SKM-1 (cell line): ENCODE data around the gene CPNE2.
"Not testable (repeated sequence)": the region's sequence is repeated elsewhere in the genome, so short reads cannot be mapped to it uniquely, and the experiment has no call there.

ENCODE experiments used
- DNase-seq: peaks from one replicate; lab custom pipeline; 2025; ENCODE audit not compliant: unreplicated experiment; lab: John Stamatoyannopoulos, UW

CPNE2 gene

DNA sequence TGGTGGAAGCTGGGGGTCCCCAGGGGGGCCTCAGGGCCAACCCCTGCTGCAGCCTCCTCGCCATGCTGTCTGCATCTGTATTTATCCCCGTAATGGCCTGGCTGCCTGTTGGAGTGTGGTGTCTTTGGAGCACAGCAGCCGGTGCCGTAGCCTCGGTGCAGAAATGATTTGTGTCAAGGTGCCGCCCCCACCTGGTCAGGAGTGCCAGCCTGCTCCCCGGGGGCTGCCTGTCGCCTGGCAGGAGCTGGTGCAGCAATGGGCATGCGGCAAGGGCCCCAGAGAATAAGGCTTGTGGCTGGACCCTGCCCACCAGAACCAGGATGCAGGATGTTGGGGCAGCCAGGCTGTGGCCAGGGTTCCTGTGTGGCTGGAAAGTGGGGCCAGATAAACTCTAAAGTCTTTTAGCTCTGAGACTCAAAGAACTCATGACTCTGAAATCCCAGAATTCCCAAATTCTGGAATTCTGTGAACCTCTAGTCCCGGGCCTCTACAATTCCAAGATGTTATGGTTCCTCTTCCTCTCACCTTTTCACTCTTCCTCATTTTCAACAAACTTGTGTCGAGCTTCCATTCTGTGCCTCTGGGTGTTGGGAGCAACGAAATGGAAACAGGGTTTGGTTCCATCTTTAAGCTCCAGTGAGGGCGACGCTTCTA is 5.9 kb downstream of the CPNE2 start:
- no peak for DNase-seq

GRCh38 chr16:57099965-57100364 is 7.6 kb downstream of the CPNE2 start:
- DNase-seq = not testable (repeated sequence)

DNA sequence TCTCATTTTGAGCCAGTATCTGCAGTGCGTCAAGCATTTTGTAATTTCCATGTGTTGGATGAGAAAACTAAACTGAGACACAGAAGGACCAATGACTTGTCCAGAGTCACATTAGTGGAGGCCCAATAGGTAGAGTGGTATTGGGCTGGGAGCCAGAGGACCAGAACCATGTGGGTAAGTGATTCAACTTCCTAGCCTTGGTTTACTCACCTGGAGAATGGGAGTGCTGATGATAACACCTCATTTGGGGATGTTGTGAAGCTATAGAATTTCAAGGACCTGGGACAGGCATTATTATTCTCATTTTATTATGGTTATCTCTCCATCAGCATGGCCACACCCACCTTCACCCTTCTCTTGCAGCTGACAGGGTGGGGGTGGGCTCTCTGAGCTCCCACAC is 8.1 kb downstream of the CPNE2 start:
- no peak for DNase-seq

- no peak for DNase-seq
These were observed 10.8 kb downstream of the CPNE2 start for GRCh38 chr16:57102888-57103851.

DNA sequence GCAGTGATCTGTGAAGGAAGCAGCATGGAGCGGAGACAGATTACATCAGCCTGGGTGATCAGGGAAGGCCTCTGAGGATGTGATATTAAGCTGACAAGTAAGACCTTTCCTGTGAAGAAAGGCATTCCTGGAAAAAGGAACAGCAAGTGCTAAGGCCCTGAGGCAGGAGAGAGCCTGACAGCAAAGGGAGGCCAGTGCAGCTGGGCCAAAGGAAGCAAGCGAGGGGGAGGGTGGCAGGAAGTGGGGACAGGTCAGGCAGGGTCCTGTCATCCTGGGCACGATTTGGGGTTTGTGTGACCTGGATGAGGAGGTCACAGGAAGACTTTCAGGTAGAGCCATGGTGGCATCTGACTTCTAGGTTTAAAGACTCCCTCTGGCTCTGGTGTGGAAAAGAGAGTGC is 12.3 kb downstream of the CPNE2 start:
- no peak for DNase-seq

DNA sequence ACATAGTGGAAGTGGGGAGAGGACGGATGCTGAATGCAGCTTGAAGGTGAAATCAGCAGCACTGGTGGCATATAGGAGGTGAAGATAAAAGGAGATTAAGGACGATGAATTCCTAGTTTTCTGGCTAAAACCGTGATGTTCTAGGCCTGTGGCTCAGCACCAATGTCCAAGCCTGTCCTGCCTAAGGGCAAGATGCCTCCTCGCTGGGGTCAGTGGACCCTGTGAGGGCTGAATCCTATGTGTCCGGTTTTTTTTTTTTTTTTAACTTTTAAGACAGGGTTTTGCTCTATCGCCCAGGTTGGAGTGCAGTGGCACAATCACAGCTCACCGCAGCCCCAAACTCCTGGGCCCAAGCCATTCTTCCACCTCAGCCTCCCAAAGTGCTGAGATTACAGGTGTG is 12.8 kb downstream of the CPNE2 start:
- DNase-seq = no peak

- no peak for DNase-seq
These were observed 14.4 kb downstream of the CPNE2 start for GRCh38 chr16:57106767-57107166.

- DNase-seq = no peak
These were observed 15.0 kb downstream of the CPNE2 start for GRCh38 chr16:57107321-57107922.

GRCh38 chr16:57108432-57108831 is 16.0 kb downstream of the CPNE2 start:
- DNase-seq = no peak

DNA sequence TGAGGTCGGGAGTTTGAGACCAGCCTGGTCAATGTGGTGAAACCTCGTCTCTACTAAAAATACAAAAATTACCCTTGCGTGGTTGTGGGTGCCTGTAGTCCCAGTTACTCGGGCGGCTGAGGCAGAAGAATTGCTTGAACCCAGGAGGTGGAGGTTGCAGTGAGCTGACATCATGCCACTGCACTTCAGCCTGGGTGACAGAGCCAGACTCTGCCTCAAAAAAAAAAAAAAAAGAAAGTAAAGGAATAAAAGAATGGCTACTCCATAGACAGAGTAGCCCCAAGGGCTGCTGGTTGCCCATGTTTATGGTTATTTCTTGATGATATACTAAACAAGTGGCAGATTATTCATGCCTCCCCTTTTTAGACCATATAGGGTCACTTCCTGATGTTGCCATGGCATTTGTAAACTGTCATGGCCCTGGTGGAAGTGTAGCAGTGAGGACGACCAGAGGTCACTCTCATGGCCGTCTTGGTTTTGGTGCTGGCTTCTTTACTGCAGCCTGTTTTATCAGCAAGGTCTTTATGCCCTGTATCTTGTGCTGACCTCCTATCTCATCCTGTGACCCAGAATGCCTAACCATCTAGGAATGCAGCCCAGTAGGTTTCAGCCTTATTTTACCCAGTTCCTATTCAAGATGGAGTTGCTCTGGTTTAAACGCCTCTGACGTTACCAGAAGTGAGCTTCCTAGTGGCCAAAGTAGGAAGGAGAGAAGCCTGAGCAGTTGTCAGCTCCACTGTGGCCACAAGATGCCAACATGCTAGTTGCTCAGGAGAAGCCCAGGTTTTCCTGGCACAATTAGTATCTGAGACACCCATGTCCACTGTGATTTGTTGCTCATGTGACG is 17.1 kb downstream of the CPNE2 start:
- not testable (repeated sequence) for DNase-seq

- no peak for DNase-seq
These were observed 18.6 kb downstream of the CPNE2 start for GRCh38 chr16:57110937-57111336.

GRCh38 chr16:57111420-57111819 is 19.0 kb downstream of the CPNE2 start:
- DNase-seq = no peak

DNA sequence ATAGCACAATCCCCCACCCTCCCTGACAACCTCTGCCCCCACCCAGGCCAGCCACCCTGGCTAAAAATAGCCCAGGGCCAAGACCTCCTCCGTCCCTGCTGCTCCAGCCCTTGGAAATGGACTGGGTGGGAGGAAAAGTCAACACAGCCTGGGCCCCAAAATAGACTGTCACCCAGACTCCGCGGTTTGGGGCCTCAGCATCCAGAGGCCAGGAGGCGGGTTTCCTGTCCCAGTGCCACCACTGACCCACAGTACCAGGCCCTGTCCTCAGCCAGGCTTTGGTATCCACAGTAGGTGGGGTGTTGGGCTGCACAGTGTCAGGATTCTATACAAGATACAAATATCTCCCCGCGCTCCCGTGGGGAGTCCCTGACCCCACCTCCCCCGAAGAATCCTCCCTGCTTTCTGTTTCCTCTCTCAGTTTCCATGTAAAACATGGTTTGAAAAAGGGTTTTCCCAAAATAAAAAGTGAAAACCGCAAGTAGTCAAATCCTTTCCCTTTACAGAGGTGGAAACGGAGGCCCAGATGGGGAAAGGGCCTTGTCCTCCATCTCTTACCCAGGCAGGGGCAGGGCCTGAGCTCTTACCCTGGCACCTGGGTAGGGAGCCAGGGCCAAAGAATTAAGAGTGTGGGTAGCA is 20.1 kb downstream of the CPNE2 start:
- DNase-seq = no peak

- no peak for DNase-seq
These were observed 20.7 kb downstream of the CPNE2 start for GRCh38 chr16:57113042-57113453.

GRCh38 chr16:57113664-57114063 is 21.3 kb downstream of the CPNE2 start:
- no peak for DNase-seq

- no peak for DNase-seq
These were observed 22.8 kb downstream of the CPNE2 start for GRCh38 chr16:57115168-57115513.

- no peak for DNase-seq
These were observed 23.3 kb downstream of the CPNE2 start for GRCh38 chr16:57115514-57116182.

DNA sequence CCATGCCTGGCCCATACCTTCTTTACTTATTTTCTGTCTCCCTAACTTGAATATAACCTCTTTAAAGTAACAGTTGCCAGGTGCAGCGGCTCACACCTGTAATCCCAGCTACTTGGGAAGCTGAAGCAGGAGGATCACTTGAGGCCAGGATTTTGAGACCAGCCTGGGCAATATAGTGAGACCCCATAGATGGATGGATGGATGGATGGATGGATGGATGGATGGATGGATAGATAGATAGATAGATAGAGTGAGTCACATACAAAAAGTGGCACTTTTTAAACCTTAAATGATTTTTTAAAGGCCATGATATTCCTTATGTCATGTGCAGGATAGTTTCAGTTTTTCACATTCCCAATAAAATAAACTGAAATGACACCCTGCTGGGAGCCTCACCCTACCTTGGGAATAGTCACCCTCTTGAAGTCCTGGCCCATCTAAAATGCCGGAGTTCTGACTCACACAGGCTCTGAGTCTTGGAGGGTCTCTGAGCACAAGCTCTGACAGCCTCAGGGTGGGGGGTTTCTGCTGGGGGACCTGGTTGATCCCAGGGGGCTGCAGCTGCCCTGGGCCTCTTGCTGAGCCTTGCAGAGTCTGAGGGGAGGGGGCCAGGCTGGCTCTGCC is 26.2 kb downstream of the CPNE2 start:
- DNase-seq = no peak

- DNase-seq = peak; percentile 93
These were observed 31.0 kb downstream of the CPNE2 start for GRCh38 chr16:57123216-57123973.
